Measurements from ENCODE around the gene NELL1.

DNA sequence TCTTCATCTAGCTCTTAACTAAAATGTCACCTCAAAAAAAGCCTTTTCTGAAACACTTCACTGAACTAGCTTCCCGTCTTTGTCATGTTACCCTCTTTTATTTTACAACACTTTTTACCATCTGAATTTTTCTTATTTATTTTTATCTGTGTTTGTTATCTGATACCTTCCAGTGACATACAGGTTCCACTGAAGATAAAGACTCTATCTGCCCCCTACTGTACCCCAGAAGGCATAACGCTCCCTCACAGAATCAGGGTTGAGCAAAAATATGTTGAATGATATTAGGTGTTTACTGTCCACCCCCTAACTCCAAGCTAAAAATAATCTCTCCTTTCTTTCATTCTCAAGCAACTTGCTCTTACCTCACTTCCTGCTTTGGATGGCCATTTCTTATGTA is 654.2 kb downstream of the NELL1 start:
- TF ChIP-seq, protein P1, sequence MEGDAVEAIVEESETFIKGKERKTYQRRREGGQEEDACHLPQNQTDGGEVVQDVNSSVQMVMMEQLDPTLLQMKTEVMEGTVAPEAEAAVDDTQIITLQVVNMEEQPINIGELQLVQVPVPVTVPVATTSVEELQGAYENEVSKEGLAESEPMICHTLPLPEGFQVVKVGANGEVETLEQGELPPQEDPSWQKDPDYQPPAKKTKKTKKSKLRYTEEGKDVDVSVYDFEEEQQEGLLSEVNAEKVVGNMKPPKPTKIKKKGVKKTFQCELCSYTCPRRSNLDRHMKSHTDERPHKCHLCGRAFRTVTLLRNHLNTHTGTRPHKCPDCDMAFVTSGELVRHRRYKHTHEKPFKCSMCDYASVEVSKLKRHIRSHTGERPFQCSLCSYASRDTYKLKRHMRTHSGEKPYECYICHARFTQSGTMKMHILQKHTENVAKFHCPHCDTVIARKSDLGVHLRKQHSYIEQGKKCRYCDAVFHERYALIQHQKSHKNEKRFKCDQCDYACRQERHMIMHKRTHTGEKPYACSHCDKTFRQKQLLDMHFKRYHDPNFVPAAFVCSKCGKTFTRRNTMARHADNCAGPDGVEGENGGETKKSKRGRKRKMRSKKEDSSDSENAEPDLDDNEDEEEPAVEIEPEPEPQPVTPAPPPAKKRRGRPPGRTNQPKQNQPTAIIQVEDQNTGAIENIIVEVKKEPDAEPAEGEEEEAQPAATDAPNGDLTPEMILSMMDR (conservative IDR thresholded peaks at IDR 0.05 in 1 of 2, IDR thresholded peaks at IDR 0.05 in 1 of 2; ENCODE audit: low read depth in 1 of 2, low read length in 2 of 2): no peak
- no peak for TF ChIP-seq EZH2 (IDR thresholded peaks at IDR 0.05; ENCODE audit: low read length, missing control alignments)
